ENCODE data around the gene PINK1.

PINK1 gene

GRCh38 chr1:20633190-20634064, at the start of gene PINK1:
Gene PINK1, plus strand, starts transcription at chr1:20633458. Its CDS starts 91 bp downstream, at chr1:20633549.
- peak within 1 kb of the TSS; percentile 63 for H3K4me3 ChIP-seq (ENCODE audit: low read length)
- no peak for DNase-seq (ENCODE audit: low read depth)
- TF ChIP-seq CTCF (conservative IDR thresholded peaks at IDR 0.05; ENCODE audit: low read depth, low read length), result peak; percentile 89

- DNase-seq (ENCODE audit: low read depth), result no peak
- no peak for TF ChIP-seq CTCF (conservative IDR thresholded peaks at IDR 0.05; ENCODE audit: low read depth, low read length)
- no peak overlapping the region for H3K4me3 ChIP-seq (ENCODE audit: low read length)
These were observed 48.4 kb upstream of the PINK1 start for GRCh38 chr1:20584890-20585289.

GRCh38 chr1:20586953-20587660, 46.2 kb upstream of the PINK1 start:
- DNase-seq (ENCODE audit: low read depth), result no peak
- no peak overlapping the region for H3K4me3 ChIP-seq (ENCODE audit: low read length)
- no peak for TF ChIP-seq CTCF (conservative IDR thresholded peaks at IDR 0.05; ENCODE audit: low read depth, low read length)

- DNase-seq (ENCODE audit: low read depth), result no peak
- H3K4me3 ChIP-seq (ENCODE audit: low read length), result no peak overlapping the region
- TF ChIP-seq CTCF (conservative IDR thresholded peaks at IDR 0.05; ENCODE audit: low read depth, low read length), result no peak
These were observed 45.6 kb upstream of the PINK1 start for GRCh38 chr1:20587661-20588053.

GRCh38 chr1:20588634-20589225, 44.5 kb upstream of the PINK1 start, which contains the start of gene CDA:
Gene CDA, plus strand, starts transcription at chr1:20589097. Its CDS starts 33 bp downstream, at chr1:20589130.
- no peak for DNase-seq (ENCODE audit: low read depth)
- no peak for TF ChIP-seq CTCF (conservative IDR thresholded peaks at IDR 0.05; ENCODE audit: low read depth, low read length)
- no peak within 1 kb of the TSS for H3K4me3 ChIP-seq (ENCODE audit: low read length)

- TF ChIP-seq CTCF (conservative IDR thresholded peaks at IDR 0.05; ENCODE audit: low read depth, low read length), result no peak
- H3K4me3 ChIP-seq (ENCODE audit: low read length), result no peak overlapping the region
- DNase-seq (ENCODE audit: low read depth), result no peak
These were observed 43.7 kb upstream of the PINK1 start for GRCh38 chr1:20589331-20590278.
